Measurements from ENCODE around the gene IQCB1. TPM values are rescaled to one million over a fixed set of nuclear protein-coding genes. Genes with fewer than 3 reads are reported as not detected.
"Not testable (repeated sequence)": the region's sequence is repeated elsewhere in the genome, so short reads cannot be mapped to it uniquely, and the experiment has no call there.

IQCB1 gene
- total RNA-seq, 1 experiment from 2014 or later, result 26.4 TPM

- H3K4me3 ChIP-seq (ENCODE audit: insufficient read depth, low read depth, low read length), result no peak overlapping the region
- no peaks in the 10 kb centered on the region for H3K27me3 ChIP-seq (ENCODE audit: control insufficient read depth, insufficient read depth, low read length)
- DNase-seq, result no peak
- no peaks in the 10 kb centered on the region for H3K36me3 ChIP-seq (replicated peaks; ENCODE audit: control insufficient read depth, insufficient read depth, low read length)
These were observed 86.9 kb downstream of the IQCB1 start for GRCh38 chr3:121747976-121748375.

GRCh38 chr3:121743106-121743505 is 91.8 kb downstream of the IQCB1 start:
- H3K27me3 ChIP-seq (ENCODE audit: control insufficient read depth, insufficient read depth, low read length); H3K36me3 ChIP-seq (replicated peaks; ENCODE audit: control insufficient read depth, insufficient read depth, low read length); H3K4me3 ChIP-seq (ENCODE audit: insufficient read depth, low read depth, low read length); DNase-seq: not testable (repeated sequence)

GRCh38 chr3:121740896-121741295 is 94.0 kb downstream of the IQCB1 start:
- H3K36me3 ChIP-seq (replicated peaks; ENCODE audit: control insufficient read depth, insufficient read depth, low read length), result no peaks in the 10 kb centered on the region
- no peaks in the 10 kb centered on the region for H3K27me3 ChIP-seq (ENCODE audit: control insufficient read depth, insufficient read depth, low read length)
- no peak overlapping the region for H3K4me3 ChIP-seq (ENCODE audit: insufficient read depth, low read depth, low read length)
- no peak for DNase-seq

- no peak for DNase-seq
- no peak overlapping the region for H3K4me3 ChIP-seq (ENCODE audit: insufficient read depth, low read depth, low read length)
- H3K27me3 ChIP-seq (ENCODE audit: control insufficient read depth, insufficient read depth, low read length), result no peaks in the 10 kb centered on the region
- no peaks in the 10 kb centered on the region for H3K36me3 ChIP-seq (replicated peaks; ENCODE audit: control insufficient read depth, insufficient read depth, low read length)
These were observed 95.0 kb downstream of the IQCB1 start for GRCh38 chr3:121739902-121740301.

GRCh38 chr3:121737644-121738043 is 97.2 kb downstream of the IQCB1 start:
- no peak for DNase-seq

GRCh38 chr3:121736112-121736511 is 98.7 kb downstream of the IQCB1 start:
- H3K4me3 ChIP-seq (ENCODE audit: insufficient read depth, low read depth, low read length), result no peak overlapping the region
- no peak for DNase-seq
- no peaks in the 10 kb centered on the region for H3K27me3 ChIP-seq (ENCODE audit: control insufficient read depth, insufficient read depth, low read length)
- H3K36me3 ChIP-seq (replicated peaks; ENCODE audit: control insufficient read depth, insufficient read depth, low read length), result no peaks in the 10 kb centered on the region

More at GRCh38 chr3:121737644-121738043, 97.2 kb downstream of the IQCB1 start:
- H3K27me3 ChIP-seq (ENCODE audit: control insufficient read depth, insufficient read depth, low read length), result no peaks in the 10 kb centered on the region
- H3K4me3 ChIP-seq (ENCODE audit: insufficient read depth, low read depth, low read length), result no peak overlapping the region
- H3K36me3 ChIP-seq (replicated peaks; ENCODE audit: control insufficient read depth, insufficient read depth, low read length), result no peaks in the 10 kb centered on the region

- Histone ChIP-seq H3K36me3 (replicated peaks; ENCODE audit: control insufficient read depth, insufficient read depth, low read length) (no peaks in the 10 kb centered on the region), H3K4me3 (ENCODE audit: insufficient read depth, low read depth, low read length) (no peak overlapping the region), H3K27me3 (ENCODE audit: control insufficient read depth, insufficient read depth, low read length) (no peaks in the 10 kb centered on the region)
- no peak for DNase-seq
These were observed 99.7 kb downstream of the IQCB1 start for GRCh38 chr3:121735047-121735696.

GRCh38 chr3:121730940-121731687 is 103.7 kb downstream of the IQCB1 start:
- no peaks in the 10 kb centered on the region for H3K27me3 ChIP-seq (ENCODE audit: control insufficient read depth, insufficient read depth, low read length)
- no peak overlapping the region for H3K4me3 ChIP-seq (ENCODE audit: insufficient read depth, low read depth, low read length)
- DNase-seq, result no peak
- H3K36me3 ChIP-seq (replicated peaks; ENCODE audit: control insufficient read depth, insufficient read depth, low read length), result peaks cover 4% of the 10 kb centered on the region

- no peak for DNase-seq
- peaks cover 20% of the 10 kb centered on the region for H3K36me3 ChIP-seq (replicated peaks; ENCODE audit: control insufficient read depth, insufficient read depth, low read length)
- H3K27me3 ChIP-seq (ENCODE audit: control insufficient read depth, insufficient read depth, low read length), result no peaks in the 10 kb centered on the region
- H3K4me3 ChIP-seq (ENCODE audit: insufficient read depth, low read depth, low read length), result no peak overlapping the region
These were observed 110.7 kb downstream of the IQCB1 start for GRCh38 chr3:121724130-121724529.

GRCh38 chr3:121723485-121723884 is 111.4 kb downstream of the IQCB1 start:
- Histone ChIP-seq H3K4me3 (ENCODE audit: insufficient read depth, low read depth, low read length) (no peak overlapping the region), H3K27me3 (ENCODE audit: control insufficient read depth, insufficient read depth, low read length) (no peaks in the 10 kb centered on the region), H3K36me3 (replicated peaks; ENCODE audit: control insufficient read depth, insufficient read depth, low read length) (peaks cover 20% of the 10 kb centered on the region)
- no peak for DNase-seq

GRCh38 chr3:121722411-121722810 is 112.4 kb downstream of the IQCB1 start:
- H3K27me3 ChIP-seq (ENCODE audit: control insufficient read depth, insufficient read depth, low read length), result no peaks in the 10 kb centered on the region
- no peak overlapping the region for H3K4me3 ChIP-seq (ENCODE audit: insufficient read depth, low read depth, low read length)
- DNase-seq, result no peak
- peaks cover 23% of the 10 kb centered on the region for H3K36me3 ChIP-seq (replicated peaks; ENCODE audit: control insufficient read depth, insufficient read depth, low read length)

- DNase-seq, result no peak
- H3K4me3 ChIP-seq (ENCODE audit: insufficient read depth, low read depth, low read length), result no peak overlapping the region
- no peaks in the 10 kb centered on the region for H3K27me3 ChIP-seq (ENCODE audit: control insufficient read depth, insufficient read depth, low read length)
- H3K36me3 ChIP-seq (replicated peaks; ENCODE audit: control insufficient read depth, insufficient read depth, low read length), result peaks cover 24% of the 10 kb centered on the region
These were observed 114.7 kb downstream of the IQCB1 start for GRCh38 chr3:121720163-121720562.

Other genes starting within 250 kb of the IQCB1 start
- under 0.01 TPM in 1 of 2 replicates, not detected in the other for gene FBXO40, start 241.7 kb downstream of the IQCB1 start, total RNA-seq (2014; rRNA removed; shearing (Covaris generic))
- gene HCLS1, start 174.2 kb downstream of the IQCB1 start, total RNA-seq (2014; rRNA removed; shearing (Covaris generic)), result 0.48 and 0.74 TPM in 2 replicates
- gene GOLGB1, start 85.3 kb downstream of the IQCB1 start, total RNA-seq (2014; rRNA removed; shearing (Covaris generic)), result 9.0 and 17.4 TPM in 2 replicates
- gene EAF2, start 149 bp upstream of the IQCB1 start, total RNA-seq (2014; rRNA removed; shearing (Covaris generic)), result 3.9 and 5.5 TPM in 2 replicates
- gene SLC15A2, start 59.3 kb upstream of the IQCB1 start, total RNA-seq (2014; rRNA removed; shearing (Covaris generic)), result 0.76 and 1.7 TPM in 2 replicates
- 1.00 and 1.1 TPM in 2 replicates for gene ILDR1, start 187.2 kb upstream of the IQCB1 start, total RNA-seq (2014; rRNA removed; shearing (Covaris generic))
- 0.24 TPM in 1 of 2 replicates, not detected in the other for gene CD86, start 220.3 kb upstream of the IQCB1 start, total RNA-seq (2014; rRNA removed; shearing (Covaris generic))